Measurements from ENCODE around the gene PRDM11. TPM values are rescaled to one million over a fixed set of nuclear protein-coding genes. Genes with fewer than 3 reads are reported as not detected.

PRDM11 gene
- total and polyA plus RNA-seq, 2 of the 8 experiments (the other 6 are each of a cell fraction or from before 2014, with no cell fraction given) = 3.6 to 11.7 TPM

DNA sequence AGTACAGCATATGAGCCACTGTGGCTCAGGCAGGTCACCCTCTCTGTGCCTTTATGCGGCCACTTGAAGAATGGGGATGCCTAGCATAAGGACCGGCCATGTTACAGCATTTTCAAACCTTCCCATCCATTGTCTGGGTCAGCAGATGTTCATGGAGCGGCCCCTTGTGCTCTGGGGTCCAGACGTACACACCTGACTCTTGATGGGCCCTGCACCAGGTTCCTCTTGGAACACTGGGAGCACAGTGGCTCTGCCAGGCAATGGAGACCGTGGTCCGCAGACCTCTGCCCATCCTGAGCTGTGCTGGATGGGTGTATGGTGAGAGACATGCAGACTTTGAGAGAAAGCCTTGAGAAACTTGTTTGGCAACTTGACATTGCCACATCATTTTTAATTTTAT lies 9.8 kb downstream of the PRDM11 start:
- POLR2A ChIA-PET (ENCODE audit: partially characterized antibody) = interaction anchor here (1.1 to 2.4 kb wide), 3 partner anchors 9 to 13 kb away, joined by 3 to 8 read pairs (median 8); no protein-coding TSS in a partner anchor
- peaks cover 6% of the 10 kb centered on the region in 2 experiments for H4K20me1 ChIP-seq (replicated peaks in 1 of 2; ENCODE audit: control insufficient read depth in 1 of 2, insufficient read depth in 2 of 2, low read length in 2 of 2)
- CTCF ChIA-PET (ENCODE audit: partially characterized antibody) = interaction anchor here (0.5 to 2.6 kb wide), 2 partner anchors 28 to 216 kb away, joined by 3 to 13 read pairs; no protein-coding TSS in a partner anchor

More for the DNA sequence above, 9.8 kb downstream of the PRDM11 start:
- DNase-seq (ENCODE audit: low read depth in 1 of 2, low spot score in 2 of 2) (no peak), FAIRE-seq (no peak)
- H3K9ac ChIP-seq (replicated peaks in 1 of 4; ENCODE audit: extremely low read depth in 1 of 4, low read depth in 3 of 4, low read length in 3 of 4) = no peak overlapping the region
- no peak overlapping the region for H2BK120ac ChIP-seq (replicated peaks; ENCODE audit: low read depth, low read length)
- no peak overlapping the region for H3K23ac ChIP-seq (ENCODE audit: insufficient read length)
- H3K4ac ChIP-seq (replicated peaks; ENCODE audit: insufficient read length, low read depth, low read length) = no peak overlapping the region
- H2BK5ac ChIP-seq (ENCODE audit: low read depth, low read length) = no peak overlapping the region
- no peak overlapping the region for H3K56ac ChIP-seq (replicated peaks; ENCODE audit: insufficient read length, low read depth, low read length)
- H4K91ac ChIP-seq (replicated peaks; ENCODE audit: insufficient read length, low read length) = no peak overlapping the region
- WGBS, 2 experiments (ENCODE audit: extremely low coverage in 1 of 2, insufficient coverage in 1 of 2, insufficient read length in 1 of 2, insufficient replicate concordance in 2 of 2, low coverage in 1 of 2, low lambda C conversion rate in 2 of 2, missing lambda C conversion rate in 1 of 2) = 90% methylated on average over 6 of the region's 6 CpGs; no CpG with 5 or more reads in 1 of the 2 experiments
- no peaks in the 10 kb centered on the region for H3K9me3 ChIP-seq (ENCODE audit: insufficient read depth in 2 of 2, low read depth in 1 of 2, low read length in 1 of 2)
- no peak for TF ChIP-seq EP300 (IDR thresholded peaks at IDR 0.05; ENCODE audit: borderline replicate concordance in 1 of 2, low read depth in 2 of 2, low read length in 2 of 2)
- TF ChIP-seq BRCA1 (IDR thresholded peaks at IDR 0.05; ENCODE audit: low read depth, low read length) = no peak
- no peak for TF ChIP-seq RXRA (IDR thresholded peaks at IDR 0.05; ENCODE audit: insufficient read depth, low read depth, low read length)
- no peak overlapping the region for H3K4me2 ChIP-seq (ENCODE audit: insufficient read depth in 1 of 2, low read depth in 2 of 2, low read length in 2 of 2)
- no peak overlapping the region for H2AK5ac ChIP-seq (ENCODE audit: low read depth, low read length)
- H3K79me1 ChIP-seq (ENCODE audit: low read depth, low read length) = peaks cover 12% of the 10 kb centered on the region
- H3K36me3 ChIP-seq (ENCODE audit: control insufficient read depth in 2 of 4, insufficient read depth in 4 of 4, low read length in 3 of 4) = no peaks in the 10 kb centered on the region
- no peak overlapping the region for H4K5ac ChIP-seq (ENCODE audit: insufficient read length, low read depth, low read length)
- H3K23me2 ChIP-seq (ENCODE audit: low read depth, low read length) = no peaks in the 10 kb centered on the region
- H3K14ac ChIP-seq (ENCODE audit: insufficient read length) = no peak overlapping the region
- H3K4me3 ChIP-seq (ENCODE audit: extremely low read depth in 1 of 4, insufficient read depth in 2 of 4, low read depth in 3 of 4, low read length in 4 of 4) = no peak overlapping the region
- H3K27ac ChIP-seq (ENCODE audit: low read depth, low read length) = no peak overlapping the region
- H2BK20ac ChIP-seq (ENCODE audit: low read length) = no peak overlapping the region
- peaks cover 0 to 24% of the 10 kb centered on the region in 2 experiments; a peak in 2 of 4 replicates for H3K79me2 ChIP-seq (ENCODE audit: control insufficient read depth in 1 of 2, insufficient read depth in 2 of 2, low read length in 2 of 2)
- peaks cover 0 to 6% (median 1%) of the 10 kb centered on the region in 4 experiments; a peak in 2 of 7 replicates for H3K4me1 ChIP-seq (replicated peaks in 1 of 4; ENCODE audit: control insufficient read depth in 3 of 4, insufficient read depth in 4 of 4, low read length in 3 of 4)
- no peak overlapping the region for H2AFZ ChIP-seq (ENCODE audit: low read length)
- H2BK15ac ChIP-seq (ENCODE audit: low read length) = no peak overlapping the region
- H3K18ac ChIP-seq (ENCODE audit: extremely low read depth, low read length) = no peak overlapping the region
- H2BK12ac ChIP-seq (ENCODE audit: low read depth, low read length) = no peak overlapping the region
- H3K27me3 ChIP-seq (replicated peaks in 1 of 4; ENCODE audit: control insufficient read depth in 3 of 4, extremely low read depth in 1 of 4, insufficient read depth in 3 of 4, low read length in 3 of 4) = no peaks in the 10 kb centered on the region
- no peak overlapping the region for H4K8ac ChIP-seq (ENCODE audit: extremely low read depth, insufficient read depth, low read length)

Measured in H1 (cell line).